HG03103 (cell line): ENCODE results near the gene DNASE1L1.
A peak's percentile ranks its signal among the peaks of the same experiment; 100 is the strongest.

Experiments used
- ATAC-seq: cut with Tn5 transposase; IDR thresholded peaks from one replicate; pipeline ENCODE4 v1.9.1; 2021; ENCODE audit warnings: low read depth; ENCODE audit not compliant: unreplicated experiment

Gene DNASE1L1, protein sequence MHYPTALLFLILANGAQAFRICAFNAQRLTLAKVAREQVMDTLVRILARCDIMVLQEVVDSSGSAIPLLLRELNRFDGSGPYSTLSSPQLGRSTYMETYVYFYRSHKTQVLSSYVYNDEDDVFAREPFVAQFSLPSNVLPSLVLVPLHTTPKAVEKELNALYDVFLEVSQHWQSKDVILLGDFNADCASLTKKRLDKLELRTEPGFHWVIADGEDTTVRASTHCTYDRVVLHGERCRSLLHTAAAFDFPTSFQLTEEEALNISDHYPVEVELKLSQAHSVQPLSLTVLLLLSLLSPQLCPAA

DNA sequence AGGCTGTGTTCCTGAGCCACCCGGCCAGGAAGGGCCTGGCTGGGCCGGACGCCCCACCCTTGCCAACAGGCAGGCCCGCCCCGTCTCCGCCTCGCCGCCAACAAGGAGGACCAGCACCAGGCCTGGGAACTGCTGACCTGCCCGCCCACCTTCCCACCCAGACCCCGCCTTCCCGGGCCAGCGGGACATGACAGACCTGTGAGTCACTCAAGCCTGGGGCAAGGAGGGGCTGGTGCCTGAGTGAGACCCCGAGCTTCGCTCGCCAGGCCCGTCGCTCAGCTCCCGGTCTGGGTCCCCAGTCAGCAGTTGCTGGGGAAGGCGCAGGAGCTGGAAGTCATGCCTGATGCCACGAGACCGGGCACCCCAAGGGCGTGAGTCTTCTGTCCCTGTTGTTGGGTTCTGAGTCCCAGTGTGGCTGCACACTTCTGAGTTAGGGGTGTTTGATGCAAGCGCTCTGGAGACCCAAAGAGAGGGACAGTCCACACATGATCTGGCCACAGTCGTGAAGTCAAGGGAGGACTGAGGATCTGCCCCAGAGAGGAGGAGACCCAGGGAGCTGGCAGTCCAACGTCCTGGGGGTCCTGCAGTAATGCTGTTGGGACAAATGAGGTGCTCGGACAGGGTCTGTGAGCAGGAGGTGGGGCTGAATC is at the start of gene DNASE1L1:
Gene DNASE1L1 (minus strand): TSS at position 33 of the 650 bp plus-strand sequence. CDS start 3,686 bp downstream, outside the sequence.
- no peak for ATAC-seq

DNA sequence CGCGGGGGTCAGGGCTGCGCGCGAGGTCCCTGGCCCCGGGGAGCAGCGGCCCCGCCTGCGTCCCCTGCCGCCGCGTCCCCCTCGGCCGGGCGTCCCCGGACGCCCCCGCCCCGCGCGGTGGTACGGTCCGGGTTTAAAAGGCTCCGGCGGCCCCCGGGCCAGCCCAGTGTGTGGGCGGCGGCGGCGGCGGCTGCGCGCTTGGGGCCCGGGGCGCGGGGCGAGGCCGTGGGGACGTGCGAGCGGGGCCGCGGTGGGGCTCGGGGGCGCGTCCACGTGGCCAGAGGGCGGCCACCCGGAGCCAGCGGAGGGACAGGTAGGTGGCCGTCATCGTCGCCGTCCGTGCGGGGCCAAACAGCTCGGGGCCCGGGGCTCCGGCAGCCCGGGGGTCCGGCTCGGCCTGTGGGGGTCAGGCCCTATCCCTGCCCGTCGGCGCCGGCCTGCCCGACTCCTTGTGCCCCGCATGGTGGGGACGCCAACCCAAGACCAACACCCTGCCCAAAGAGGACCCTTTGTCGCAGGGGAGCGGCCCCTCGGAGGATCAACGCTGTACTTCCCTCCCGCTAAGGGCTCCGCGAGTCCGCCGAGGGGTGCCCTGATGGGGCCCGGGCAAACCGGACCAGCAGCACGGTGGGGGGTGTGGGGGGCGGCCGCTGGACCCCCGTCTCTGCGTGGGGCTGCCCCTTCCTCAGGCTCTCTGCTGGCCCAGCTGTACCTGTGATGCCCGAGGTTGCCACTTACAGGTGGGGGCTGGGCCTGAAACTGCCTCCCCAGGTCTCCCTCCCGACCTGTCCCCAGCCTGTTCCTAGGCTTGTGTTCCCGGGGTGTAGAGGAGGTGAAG is 49.3 kb upstream of the DNASE1L1 start, which contains the start of gene PLXNA3:
Gene PLXNA3 (plus strand): TSS at position 166 of the 838 bp plus-strand sequence. CDS start 1,903 bp downstream, outside the sequence.
- ATAC-seq, result peak; percentile 49

DNA sequence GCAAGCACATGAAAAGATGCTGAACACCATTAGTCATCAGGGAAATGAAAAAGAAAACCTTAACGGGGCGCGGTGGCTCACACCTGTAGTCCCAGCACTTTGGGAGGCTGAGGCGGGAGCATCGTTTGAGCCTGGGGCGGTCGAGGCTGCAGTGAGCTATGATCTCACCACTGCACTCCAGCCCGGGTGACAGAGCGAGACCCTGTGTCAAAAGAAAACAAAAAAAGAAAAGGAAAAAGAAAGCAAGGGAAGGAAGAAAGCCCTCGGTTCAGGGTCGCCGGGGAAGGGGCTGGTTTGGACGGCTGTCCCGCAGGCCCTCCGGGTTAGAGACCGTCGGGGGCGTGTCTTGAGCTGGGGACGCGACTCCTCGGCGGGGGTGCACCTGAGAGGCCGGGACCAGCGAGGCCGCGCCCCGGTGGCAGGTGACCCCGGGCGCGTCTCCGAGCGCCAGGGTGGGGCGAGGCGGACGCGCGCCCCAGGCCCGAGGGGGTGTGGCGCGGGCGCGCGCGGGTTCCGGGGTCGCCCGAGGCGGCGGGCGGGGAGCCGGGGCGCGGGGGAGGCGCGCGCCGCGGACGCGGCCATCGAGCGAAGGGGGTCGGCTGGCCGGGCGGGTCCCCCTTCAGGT is 48.5 kb upstream of the DNASE1L1 start:
- ATAC-seq, result peak; percentile 40

DNA sequence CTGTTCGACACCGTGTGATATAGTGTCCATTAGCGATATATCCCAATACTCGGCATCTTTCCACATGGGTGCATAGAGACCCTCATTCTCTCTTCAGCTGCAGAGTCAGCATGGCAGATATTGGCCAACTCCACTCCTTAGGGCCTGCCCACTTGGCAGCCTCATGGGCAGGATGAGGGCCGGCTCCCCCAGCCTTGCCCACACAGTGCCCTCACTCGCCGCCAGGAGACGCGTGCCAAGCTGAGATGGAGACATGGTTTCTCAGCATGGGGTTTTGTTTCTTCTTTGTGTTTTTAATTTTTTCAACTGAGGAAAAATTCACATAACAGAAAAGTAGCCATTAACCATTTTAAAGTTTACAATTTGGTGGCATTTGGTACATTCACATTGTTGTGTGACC is 43.8 kb upstream of the DNASE1L1 start:
- no peak for ATAC-seq

DNA sequence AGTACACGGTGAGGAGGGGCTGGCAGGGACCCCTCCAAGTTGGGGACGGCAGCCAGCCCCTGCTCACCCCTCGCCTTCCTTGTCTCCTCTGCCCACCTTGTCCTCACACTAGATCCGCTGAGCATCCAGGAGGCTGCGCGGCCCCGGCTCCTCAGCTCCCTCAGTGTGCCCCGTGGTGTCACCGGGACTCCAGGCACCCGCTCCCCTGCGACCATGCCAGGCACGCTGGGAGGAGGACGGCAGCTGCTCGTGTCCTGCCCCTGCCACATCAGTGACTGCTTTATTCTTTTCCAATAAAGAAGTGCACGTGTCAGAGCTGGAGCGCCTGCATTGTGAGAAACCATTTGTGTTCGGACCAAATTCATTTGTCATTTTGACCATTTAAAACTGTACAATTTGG is 41.3 kb upstream of the DNASE1L1 start:
- ATAC-seq, result no peak

DNA sequence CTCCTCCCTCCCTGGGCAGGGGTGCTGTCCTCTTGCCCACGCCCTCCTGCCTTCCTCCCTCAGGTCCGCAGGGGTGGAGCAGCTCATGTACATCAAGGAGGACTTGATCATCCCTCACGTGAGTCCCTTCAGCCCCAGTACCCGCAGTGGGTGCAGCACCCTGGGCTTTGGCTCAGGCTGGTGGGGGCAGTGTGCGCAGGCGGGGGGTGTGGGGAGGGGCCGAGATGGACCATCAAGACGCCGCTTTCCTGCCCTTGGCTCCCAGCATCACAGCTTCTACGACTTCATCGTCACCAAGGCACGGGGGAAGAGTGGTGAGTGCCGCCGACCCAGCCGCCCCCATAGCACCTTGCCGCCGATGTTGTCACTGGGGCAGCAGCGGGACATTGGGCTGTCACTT is 40.6 kb upstream of the DNASE1L1 start:
- ATAC-seq, result no peak

DNA sequence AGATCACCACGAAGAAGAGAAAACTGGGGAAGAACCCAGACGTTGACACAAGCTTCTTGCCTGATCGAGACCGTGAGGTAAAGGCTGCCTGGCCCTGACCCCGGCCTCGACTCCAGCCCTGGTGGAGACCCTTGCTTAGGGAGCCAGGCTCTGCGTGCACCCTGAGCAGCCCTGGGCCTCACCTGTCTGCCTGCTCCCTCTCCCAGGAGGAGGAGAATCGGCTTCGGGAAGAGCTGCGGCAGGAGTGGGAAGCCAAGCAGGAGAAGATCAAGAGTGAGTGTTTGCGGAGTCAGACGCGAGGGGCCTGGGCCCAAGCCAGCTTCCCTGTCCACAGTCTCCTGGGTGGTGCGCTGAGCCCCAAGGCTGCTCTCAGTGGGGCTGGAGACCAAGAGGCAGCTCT is 39.4 kb upstream of the DNASE1L1 start:
- no peak for ATAC-seq

DNA sequence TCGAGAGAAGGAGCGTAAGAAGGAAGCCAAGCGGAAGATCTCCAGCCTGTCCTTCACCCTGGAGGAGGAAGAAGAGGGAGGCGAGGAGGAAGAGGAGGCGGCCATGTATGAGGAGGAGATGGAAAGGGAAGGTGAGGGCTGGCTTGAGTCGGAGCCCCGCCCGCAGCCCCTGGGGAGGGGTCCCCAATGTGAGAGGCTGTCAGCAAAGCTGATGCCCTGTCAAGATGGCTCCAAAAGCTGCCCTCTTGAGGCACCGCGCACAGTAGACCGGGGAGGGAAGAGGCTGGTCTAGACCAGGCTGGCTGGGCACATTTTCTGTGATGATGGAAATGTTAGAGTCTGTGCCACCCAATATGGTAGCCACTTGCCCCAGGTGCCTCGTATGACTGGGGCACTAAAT is 37.4 kb upstream of the DNASE1L1 start:
- no peak for ATAC-seq

DNA sequence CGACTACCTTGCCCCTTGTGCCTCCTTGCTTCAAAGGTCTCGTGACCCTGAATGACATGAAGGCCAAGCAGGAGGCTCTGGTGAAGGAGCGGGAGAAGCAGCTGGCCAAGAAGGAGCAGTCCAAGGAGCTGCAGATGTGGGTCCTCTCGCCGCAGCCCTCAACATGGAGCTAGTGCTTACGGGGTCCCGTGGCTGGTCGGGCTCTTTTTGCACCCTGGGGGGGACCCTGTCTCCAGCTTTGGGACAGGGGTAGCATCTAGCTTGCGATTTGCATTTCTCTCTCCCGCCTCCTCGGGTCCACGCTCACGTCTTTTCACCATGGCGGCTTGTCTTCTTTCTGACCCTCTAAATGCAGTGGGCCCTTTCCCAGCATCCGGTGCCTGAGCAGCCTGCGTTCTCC is 36.7 kb upstream of the DNASE1L1 start:
- ATAC-seq, result no peak

DNA sequence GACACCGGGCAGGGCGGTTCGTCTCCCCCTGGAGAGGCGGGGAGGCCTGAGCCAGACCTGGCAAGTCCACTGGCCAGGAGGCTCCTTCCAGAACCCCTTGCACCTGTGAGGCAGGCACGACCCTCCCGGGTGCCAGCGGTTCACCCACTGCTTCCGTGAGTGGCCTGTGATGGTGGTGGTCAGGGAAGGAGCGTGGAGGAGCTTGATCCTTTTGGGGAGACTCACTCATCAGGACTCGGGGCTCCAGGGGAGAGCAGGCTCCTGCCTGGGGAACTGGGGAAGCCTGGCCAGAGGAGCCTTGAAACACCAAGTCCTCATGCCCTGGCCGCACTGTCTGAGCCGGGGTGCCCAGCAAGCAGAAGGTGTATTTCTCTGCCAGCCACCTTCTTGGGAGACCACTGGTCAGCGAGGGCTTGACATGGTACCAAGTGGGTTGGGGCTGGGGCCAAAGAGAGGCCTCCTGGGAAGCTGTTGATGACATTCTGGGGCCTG is 35.7 kb upstream of the DNASE1L1 start:
- no peak for ATAC-seq

DNA sequence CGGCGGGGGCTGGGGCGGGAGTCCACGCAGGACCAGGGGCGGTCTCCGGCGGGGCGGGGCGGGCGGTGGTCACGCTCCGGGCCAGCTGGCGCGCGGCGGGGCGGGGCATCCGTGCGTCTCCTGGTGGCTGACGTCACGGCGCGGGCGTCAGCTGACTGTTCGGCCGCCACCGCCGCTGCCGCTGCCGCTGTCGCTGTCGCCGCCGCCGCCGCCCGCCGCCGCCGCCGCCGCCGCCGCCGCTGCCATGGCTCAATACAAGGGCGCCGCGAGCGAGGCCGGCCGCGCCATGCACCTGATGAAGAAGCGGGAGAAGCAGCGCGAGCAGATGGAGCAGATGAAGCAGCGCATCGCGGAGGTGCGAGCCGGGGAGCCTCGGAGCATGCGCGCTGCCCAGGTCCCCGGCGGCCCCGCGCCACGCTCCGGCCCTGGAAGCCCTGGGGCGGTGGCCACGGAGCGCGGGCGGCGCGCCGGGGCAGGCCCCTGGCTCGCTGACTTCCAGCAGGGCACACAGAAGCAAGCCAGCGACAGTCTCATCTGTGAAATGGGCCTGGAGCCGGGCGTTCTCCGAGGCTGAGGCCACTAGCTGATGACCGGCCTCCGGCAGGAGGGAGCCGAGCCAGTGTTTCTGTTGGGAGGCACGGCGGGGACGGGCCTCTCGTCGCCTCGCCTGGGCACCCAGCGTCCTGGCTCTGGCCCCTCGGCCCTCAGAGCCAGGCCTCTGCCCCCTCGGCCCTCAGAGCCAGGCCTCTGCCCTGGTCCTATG is 35.1 kb upstream of the DNASE1L1 start, which contains the start of gene FAM50A:
Gene FAM50A (plus strand): TSS at position 150 of the 763 bp plus-strand sequence. CDS start 95 bp downstream, at position 245.
- peak; percentile 77 for ATAC-seq

DNA sequence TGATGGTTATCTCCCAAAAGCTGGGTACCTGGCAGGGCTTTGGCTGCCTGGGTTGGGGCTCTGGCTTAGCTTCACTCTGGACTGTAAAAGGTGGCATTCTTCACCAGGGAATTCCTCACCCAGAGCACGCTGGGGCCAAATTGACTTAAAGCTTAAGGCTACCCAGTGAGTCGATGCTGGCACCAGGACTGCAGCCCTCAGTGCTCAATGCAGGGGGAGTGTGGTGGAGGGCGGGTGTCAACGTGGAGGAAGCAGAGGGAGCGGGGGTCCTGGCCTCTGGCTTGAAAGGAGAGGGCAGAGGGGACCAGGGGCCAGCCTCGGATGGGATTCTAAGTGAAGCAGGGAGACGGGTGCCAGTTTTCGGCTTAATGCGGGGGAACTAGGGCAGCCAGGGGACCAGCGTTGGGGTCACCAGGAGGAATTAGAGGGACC is 34.4 kb upstream of the DNASE1L1 start:
- ATAC-seq, result no peak

DNA sequence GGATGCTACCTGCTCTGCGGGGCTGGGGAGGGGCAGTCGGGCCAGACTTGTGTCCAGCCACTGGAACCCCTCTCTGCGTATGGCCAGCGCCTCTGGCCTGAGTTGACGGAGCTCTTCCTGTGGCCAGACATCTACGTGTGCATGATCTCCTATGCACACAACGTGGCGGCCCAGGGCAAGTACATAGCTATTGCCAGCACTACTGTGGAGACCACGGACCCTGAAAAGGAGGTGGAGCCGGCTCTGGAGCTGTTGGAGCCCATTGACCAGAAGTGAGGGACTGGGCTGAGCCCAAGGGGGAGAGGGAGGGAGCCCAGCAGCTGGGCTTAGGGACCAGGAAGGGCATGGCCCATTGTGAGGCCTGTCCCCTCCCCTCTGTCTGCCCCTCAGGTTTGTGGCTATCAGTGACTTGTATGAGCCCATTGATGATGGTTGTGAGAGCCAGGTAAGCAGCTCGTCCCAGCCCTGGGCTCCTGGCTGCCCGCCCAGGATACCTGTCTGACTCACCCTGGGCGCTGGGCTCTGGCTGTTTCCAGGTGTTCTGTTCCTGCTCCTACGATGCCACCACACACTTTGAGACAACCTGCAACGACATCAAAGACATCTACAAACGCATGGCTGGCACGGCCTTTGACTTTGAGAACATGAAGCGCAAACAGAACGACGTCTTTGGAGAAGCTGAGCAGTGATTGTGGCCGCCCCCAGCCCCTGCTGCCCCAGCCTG is 33.1 kb upstream of the DNASE1L1 start:
- ATAC-seq, result no peak

DNA sequence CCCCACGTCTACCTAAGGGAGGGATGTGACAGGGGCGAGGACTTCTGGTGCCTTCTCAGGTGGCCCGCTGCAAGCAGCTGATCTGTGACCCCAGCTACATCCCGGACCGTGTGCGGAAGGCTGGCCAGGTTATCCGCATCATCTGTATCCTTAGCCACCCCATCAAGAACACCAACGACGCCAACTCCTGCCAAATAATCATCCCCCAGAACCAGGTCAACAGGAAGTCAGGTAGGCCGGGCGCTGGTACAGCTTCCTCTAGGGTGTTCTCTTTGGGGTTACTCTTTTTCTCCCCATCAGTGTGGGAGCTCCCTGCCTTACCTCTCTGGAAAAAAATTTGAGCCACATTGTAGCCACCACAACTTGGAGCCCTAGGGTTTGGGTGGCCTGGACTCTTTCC is 32.5 kb upstream of the DNASE1L1 start:
- ATAC-seq, result no peak

DNA sequence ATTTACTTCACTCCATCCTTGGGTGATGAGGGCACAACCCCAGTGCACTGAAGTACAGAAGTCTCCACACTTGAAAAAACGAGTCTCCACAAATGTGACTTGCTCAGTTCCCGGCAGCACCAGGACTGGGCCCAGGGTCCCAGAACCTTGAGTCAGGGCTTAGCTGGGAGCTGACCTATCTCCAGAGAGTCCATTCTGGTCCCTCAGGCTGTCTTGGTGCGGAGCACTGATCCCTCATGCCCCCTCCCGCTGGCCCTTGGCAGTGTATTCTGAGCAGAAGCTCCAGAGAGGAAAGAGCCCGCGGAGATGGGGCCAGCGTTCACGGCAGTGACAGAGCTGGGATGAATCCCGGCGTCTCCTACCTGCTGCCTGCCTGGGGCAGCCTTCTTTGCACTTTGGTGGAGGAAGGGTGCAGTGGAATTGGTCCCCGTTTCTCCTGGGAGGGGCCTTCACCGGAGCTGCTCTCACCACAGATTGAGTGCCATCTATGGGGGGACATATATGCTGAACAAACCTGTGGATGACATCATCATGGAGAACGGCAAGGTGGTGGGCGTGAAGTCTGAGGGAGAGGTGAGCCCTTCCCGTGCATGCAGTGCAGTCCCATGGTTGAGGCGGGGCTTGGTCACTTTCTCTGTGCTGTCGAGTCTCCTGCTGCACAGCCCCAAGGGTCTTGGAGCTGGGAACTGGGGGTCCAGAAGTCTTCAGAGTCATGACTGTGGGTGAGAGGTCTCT is 31.7 kb upstream of the DNASE1L1 start:
- no peak for ATAC-seq

DNA sequence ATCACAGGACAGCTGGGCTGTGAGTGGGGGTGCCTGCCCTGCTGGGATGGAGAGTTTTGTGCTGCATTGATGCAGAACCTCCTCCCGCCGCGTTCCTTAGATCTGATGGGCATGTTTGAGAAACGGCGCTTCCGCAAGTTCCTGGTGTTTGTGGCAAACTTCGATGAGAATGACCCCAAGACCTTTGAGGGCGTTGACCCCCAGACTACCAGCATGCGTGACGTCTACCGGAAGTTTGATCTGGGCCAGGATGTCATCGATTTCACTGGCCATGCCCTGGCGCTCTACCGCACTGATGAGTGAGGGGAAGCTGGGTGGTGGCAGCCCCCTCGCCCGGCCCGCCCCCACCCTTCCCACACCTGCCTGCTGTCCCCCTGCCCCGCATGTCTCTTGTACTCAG is 30.8 kb upstream of the DNASE1L1 start:
- no peak for ATAC-seq

DNA sequence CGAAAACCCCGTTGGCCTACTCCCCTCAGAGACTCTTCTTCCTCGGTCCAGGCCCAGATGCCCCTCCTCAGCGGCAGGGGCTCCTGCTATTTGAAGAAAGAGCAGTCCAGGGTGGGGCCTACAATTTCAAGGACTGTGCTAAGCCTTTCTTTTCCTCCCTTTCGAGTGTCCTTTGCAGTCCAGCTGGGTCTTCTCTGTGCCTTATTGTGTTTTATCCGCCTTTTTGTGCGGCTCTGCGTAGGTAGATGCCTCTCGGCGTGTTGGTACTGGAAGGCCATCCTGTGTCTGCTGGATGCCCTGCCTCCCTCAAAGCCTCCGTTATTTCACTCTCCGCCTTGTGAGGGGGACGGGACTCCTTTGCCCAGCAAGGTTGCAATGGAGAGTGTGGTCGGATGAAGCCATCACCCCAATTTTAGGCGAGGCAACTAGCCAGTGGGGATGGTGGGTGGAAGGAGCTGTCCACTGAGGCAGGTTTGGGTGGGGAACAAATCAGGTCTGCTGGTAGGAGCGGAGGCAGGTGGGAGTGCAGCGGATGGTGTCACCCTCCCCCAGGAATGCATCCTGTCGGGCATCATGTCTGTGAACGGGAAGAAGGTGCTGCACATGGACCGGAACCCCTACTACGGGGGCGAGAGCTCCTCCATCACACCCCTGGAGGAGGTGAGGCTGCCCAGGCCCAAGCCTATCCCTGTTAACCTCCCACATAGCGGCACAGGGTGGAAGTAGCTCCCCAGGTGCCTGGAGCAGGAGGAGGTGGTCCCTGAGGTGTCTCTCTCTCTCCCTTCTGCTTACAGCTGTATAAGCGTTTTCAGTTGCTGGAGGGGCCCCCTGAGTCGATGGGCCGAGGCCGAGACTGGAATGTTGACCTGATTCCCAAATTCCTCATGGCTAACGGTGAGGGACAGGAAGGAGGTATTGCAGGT is 29.2 kb upstream of the DNASE1L1 start:
- ATAC-seq, result no peak
